NCI-H748 treated with DMSO at 0.1 percent for 48 hours (cell line): Measurements from ENCODE around the gene NOCT.
"Not testable (repeated sequence)": the region's sequence is repeated elsewhere in the genome, so short reads cannot be mapped to it uniquely, and the experiment has no call there.

ENCODE experiments used
- DNase-seq: peaks from one replicate; lab custom pipeline; 2025; lab: John Stamatoyannopoulos, UW

NOCT gene

GRCh38 chr4:139011225-139011950 is 4.2 kb upstream of the NOCT start:
- DNase-seq = no peak

- DNase-seq = no peak
Measured at GRCh38 chr4:139014371-139015268, 961 bp upstream of the NOCT start.

DNA sequence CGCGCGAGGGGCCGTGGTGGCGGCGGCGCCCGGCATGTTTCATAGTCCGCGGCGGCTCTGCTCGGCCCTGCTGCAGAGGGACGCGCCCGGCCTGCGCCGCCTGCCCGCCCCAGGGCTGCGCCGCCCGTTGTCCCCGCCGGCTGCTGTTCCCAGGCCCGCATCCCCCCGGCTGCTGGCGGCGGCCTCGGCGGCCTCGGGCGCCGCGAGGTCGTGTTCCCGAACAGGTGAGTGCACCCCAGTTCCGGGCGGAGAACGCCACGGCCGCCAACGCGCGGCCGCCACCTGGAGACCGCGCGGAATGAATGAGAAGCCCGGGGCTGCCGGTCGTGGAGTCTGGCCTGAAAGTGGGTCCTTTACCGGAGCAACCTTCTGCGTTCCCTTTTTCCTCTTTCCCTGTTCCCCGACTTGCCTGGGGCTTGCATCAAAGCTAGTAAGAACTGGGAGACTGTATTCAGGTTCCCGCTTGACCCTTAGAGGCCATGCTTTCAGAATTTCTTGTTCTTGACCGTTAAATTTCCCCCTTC is 429 bp downstream of the NOCT start:
- no peak for DNase-seq

- DNase-seq = no peak
Measured at GRCh38 chr4:139017861-139018260, 2.3 kb downstream of the NOCT start.

- no peak for DNase-seq
Measured at GRCh38 chr4:139018501-139018900, 2.9 kb downstream of the NOCT start.

DNA sequence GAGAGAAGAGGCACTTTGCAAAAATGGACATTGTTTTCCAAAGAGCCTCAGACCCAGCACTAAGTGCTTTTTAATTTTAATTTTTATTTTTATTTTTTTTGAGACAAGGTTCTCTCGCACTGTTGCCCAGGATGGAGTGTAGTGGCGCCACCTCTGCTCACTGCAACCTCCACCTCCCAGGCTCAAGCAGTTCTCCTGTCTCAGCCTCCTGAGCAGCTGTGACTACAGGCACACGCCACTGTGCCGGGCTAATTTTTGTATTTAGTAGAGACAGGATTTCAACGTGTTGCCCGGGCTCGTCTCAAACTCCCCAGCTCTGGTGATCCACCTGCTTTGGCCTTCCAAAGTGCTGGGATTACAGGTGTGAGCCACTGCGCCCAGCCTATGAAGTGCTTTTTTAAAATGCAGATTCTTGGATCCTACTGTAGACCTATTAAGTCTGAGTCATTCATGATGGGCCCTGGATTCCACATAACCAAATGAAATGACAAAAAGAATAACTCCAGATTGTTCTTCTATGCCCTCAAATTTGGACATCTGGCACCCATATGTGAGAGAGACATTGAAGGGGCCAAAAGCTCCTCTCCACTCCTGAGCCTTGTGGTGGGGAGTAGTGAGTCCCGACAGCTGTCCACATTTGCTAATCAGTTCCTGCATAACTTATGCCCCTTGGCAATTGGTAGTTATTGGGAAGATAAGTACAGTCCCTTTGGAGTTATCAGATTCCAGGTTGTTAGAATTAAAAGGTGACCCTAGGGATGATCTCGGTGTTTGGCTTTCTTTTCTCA is 3.6 kb downstream of the NOCT start:
- DNase-seq = no peak

DNA sequence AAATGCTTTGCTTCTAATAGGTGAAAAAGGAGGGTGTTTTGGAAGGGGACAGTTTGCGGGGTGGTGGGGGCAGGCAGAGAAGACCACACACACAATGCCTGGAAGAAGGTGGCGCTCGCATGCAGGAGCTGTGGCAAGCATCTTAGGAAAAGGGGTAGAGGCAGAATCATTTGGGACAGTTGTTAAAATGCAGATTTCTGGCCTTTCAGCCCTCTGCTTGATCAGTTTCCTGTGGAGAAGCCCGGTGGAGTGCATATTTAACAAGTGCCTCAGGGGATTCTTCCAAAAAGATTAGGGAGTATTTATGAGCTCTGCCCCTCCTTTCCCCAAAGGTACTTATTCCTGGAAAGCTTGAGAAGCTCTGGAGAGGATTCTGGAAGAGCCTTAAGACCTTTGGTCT is 4.8 kb downstream of the NOCT start:
- no peak for DNase-seq

DNA sequence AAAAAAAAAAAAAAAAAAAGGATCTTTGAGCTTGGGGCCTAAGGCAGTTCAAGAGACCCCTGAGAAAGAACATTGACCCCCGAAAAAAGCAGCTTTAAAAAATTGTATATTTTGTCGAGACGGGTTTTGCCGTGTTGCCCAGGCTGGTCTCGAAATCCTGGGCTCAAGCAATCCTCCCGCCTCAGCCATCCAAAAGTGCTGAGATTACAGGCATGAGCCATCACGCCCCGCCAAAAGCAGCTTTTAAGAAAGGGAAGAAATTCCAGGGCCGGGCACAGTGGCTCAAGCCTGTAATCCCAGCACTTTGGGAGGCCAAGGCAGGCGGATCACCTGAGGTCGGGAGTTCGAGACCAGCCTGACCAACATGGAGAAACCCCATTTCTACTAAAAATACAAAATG is 5.5 kb downstream of the NOCT start:
- DNase-seq = not testable (repeated sequence)

- no peak for DNase-seq
Measured at GRCh38 chr4:139022835-139023234, 7.3 kb downstream of the NOCT start.

- no peak for DNase-seq
Measured at GRCh38 chr4:139024686-139025085, 9.1 kb downstream of the NOCT start.

DNA sequence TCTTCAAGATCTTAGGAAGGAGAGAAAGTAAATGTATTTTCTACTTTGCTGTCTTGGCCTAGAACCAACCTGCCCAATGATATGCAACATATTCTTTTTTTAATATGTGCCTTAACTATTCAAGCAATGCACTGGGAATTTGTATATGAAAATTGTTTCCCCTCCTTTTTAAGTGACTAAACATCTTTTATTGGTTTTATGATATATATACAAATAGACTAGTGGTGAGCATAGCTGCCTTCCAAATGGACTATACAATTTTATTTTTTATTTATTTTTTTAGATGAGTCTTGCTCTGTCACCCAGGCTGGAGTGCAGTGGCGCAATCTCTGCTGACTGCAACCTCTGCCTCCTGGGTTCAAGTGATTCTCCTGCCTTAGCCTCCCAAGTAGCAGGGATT is 10.3 kb downstream of the NOCT start:
- no peak for DNase-seq

- DNase-seq = no peak
Measured at GRCh38 chr4:139027776-139028175, 12.2 kb downstream of the NOCT start.

DNA sequence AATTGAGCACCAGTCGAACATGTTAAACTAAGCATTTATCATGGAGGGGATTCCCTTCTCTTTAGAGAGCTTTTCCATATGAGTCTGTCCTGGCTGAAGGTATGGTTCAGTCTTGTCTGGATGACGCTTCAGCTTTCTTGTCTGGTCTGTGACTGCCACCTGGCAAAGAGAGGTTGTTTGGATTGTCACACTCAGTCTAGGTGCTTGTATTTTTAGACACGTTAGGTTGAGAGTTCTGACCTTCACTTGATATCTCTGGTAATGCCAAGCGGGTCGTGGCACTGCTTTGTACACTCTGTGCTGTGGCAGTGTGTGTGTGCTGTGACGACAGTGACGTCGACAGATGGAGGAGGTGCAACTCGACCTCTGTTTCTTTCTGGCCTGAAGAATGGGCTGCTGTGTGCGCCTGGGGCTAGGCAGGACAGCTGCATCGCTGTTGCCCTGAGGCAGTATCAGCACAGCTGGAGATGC is 12.6 kb downstream of the NOCT start:
- DNase-seq = no peak

GRCh38 chr4:139029866-139030363 is 14.3 kb downstream of the NOCT start:
- not testable (repeated sequence) for DNase-seq

- DNase-seq = peak; percentile 26
Measured at GRCh38 chr4:139030614-139031235, 15.1 kb downstream of the NOCT start.

DNA sequence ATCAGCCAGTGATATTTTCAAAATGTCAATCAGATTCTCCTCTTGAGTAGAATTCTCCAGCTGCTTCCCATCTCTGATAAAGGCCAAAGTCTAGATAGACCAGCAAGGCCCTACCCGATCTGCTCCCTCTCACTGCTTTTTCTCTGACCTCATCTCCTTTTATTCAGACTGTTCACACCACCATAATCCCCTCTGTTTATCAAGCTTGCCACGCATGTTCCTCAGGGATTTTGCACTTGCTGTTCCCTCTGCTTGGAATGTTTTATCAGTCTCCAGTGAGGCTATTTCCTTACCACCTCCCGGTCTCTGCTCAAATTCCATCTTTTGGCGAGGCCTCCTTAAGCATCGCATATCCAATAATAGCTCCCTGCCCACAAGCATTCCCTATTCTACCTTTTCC is 20.1 kb downstream of the NOCT start:
- no peak for DNase-seq

GRCh38 chr4:139036885-139037284 is 21.3 kb downstream of the NOCT start:
- no peak for DNase-seq

GRCh38 chr4:139038874-139039443 is 23.4 kb downstream of the NOCT start:
- no peak for DNase-seq

GRCh38 chr4:139042981-139043460 is 27.4 kb downstream of the NOCT start:
- DNase-seq = no peak

- DNase-seq = no peak
Measured at GRCh38 chr4:139044291-139044690, 28.7 kb downstream of the NOCT start.

GRCh38 chr4:139048026-139048425 is 32.4 kb downstream of the NOCT start:
- no peak for DNase-seq
